HepG2 (cell line): ENCODE results near the gene TMEM107. TPM values are rescaled to one million over a fixed set of nuclear protein-coding genes. Genes with fewer than 3 reads are reported as not detected.

Source experiments
- DNMT3B ChIP-seq: conservative IDR thresholded peaks from 2 replicates; pipeline ENCODE4 v1.6.1; 2016; ENCODE audit warnings: missing biosample characterization, control low read depth
- HNF4G ChIP-seq, 2 experiments: sonication (generic) in 1 of 2; formaldehyde crosslinking in 1 of 2; IDR thresholded peaks; 2 replicates each; pipeline versions ENCODE4 v1.4.0 to v1.6.1; 2011 to 2020; ENCODE audit warnings: borderline replicate concordance in 2 of 2, low read depth in 2 of 2, mild to moderate bottlenecking in 2 of 2, low read length in 1 of 2, missing genetic modification reagents in 1 of 2, moderate library complexity in 1 of 2
- HOXD1 ChIP-seq: sonication (generic); formaldehyde crosslinking; IDR thresholded peaks from 2 replicates; pipeline ENCODE4 v1.5.0; 2020; ENCODE audit warnings: missing genetic modification reagents
- KLF6 ChIP-seq: IDR thresholded peaks from 2 replicates; pipeline ENCODE4 v1.8.0; 2016; ENCODE audit warnings: missing biosample characterization, missing genetic modification reagents
- NR2F6 ChIP-seq, 2 experiments: IDR thresholded peaks; 2 replicates each; pipeline ENCODE4 v1.6.1; 2016; ENCODE audit warnings: antibody characterized with exemption in 1 of 2, mild to moderate bottlenecking in 1 of 2
- YEATS4 ChIP-seq: sonication (generic); formaldehyde crosslinking; IDR thresholded peaks from 2 replicates; pipeline ENCODE4 v1.4.0; 2020; ENCODE audit warnings: missing genetic modification reagents, borderline replicate concordance
- ZNF660 ChIP-seq: sonication (generic); formaldehyde crosslinking; IDR thresholded peaks from 2 replicates; pipeline ENCODE4 v1.5.1; 2020; ENCODE audit warnings: mild to moderate bottlenecking, low read depth, missing genetic modification reagents, borderline replicate concordance
- ZNF724P ChIP-seq: sonication (generic); formaldehyde crosslinking; IDR thresholded peaks from 2 replicates; pipeline ENCODE4 v1.8.0; 2022; ENCODE audit warnings: missing genetic modification reagents, borderline replicate concordance
- polyA plus RNA-seq, 8 experiments: library from polyadenylated mRNA; depleted of rRNA in 3 of 8; stranded (reverse) in 7 of 8; unstranded in 1 of 8; fragments of >200 nt; fragmentation: Illumina TruSeq in 4 of 8; extraction: Trizol in 4 of 8; gene quantifications; 2 replicates each; pipeline versions ENCODE4 v1.2.1 to v1.2.3, GENCODE V29; 2011 to 2016; ENCODE audit warnings: low read depth in 4 of 8, missing spikeins in 1 of 8, mixed read lengths in 1 of 8; ENCODE audit not compliant: insufficient read depth in 1 of 8
- total RNA-seq, 5 experiments: library from RNA; depleted of rRNA; stranded (reverse); fragments of >200 nt; fragmentation: Illumina TruSeq; extraction: Trizol; gene quantifications; 2 replicates each; pipeline ENCODE4 v1.2.3, GENCODE V29; 2016; ENCODE audit warnings: low read depth in 1 of 5
- TF ChIP-seq, protein P1 (sequence below): sonication (generic); formaldehyde crosslinking; IDR thresholded peaks from 2 replicates; pipeline ENCODE4 v1.9.0; 2022; ENCODE audit warnings: low read depth, missing genetic modification reagents
- TF ChIP-seq, protein P2 (sequence below): sonication (generic); formaldehyde crosslinking; IDR thresholded peaks from 2 replicates; pipeline ENCODE4 v1.8.1; 2022; ENCODE audit warnings: mild to moderate bottlenecking, missing genetic modification reagents
- TF ChIP-seq, protein P3 (sequence below): sonication (generic); formaldehyde crosslinking; IDR thresholded peaks from 2 replicates; pipeline ENCODE4 v1.4.0; 2020; ENCODE audit warnings: missing genetic modification reagents
- TF ChIP-seq, protein P4 (sequence below), 2 experiments: sonication (generic) in 1 of 2; formaldehyde crosslinking in 1 of 2; IDR thresholded peaks; 2 replicates each; pipeline versions ENCODE4 v1.4.0 to v1.6.1; 2018 to 2020; ENCODE audit warnings: missing genetic modification reagents in 2 of 2, borderline replicate concordance in 1 of 2, low read depth in 1 of 2, mild to moderate bottlenecking in 1 of 2, missing biosample characterization in 1 of 2
- TF ChIP-seq, protein P5 (sequence below): sonication (generic); formaldehyde crosslinking; IDR thresholded peaks from 2 replicates; pipeline ENCODE4 v1.4.0; 2020; ENCODE audit warnings: missing genetic modification reagents, borderline replicate concordance
- TF ChIP-seq, protein P6 (sequence below): sonication (generic); formaldehyde crosslinking; IDR thresholded peaks from 2 replicates; pipeline ENCODE4 v1.4.0; 2020; ENCODE audit warnings: mild to moderate bottlenecking, missing genetic modification reagents

Gene TMEM107
- total and polyA plus RNA-seq, 2 of the 13 experiments (the other 11 are each of a cell fraction or from before 2014, with no cell fraction given), result 7.2 to 15.3 TPM

DNA sequence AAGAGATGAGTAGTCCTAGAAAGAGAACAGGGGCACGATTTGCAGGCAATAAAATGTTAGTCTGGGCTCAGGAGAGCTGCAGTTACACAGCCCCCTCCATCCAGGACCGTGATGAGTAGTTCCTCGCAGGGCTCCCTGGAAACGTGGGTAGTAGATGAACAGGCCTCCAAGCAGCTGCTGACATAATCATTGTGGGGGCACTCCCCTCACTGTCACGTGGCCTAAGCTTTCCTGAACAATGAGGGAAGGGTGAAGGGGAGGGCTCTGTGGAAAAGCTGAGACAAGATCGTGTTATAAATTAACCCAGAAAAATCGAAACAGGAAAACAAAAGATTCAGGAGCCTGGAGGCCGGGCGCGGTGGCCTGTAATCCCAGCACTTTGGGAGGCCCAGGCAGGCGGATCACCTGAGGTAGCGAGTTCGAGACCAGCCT lies 22.6 kb downstream of the TMEM107 start (continued):
- TF ChIP-seq ZNF660 (CRISPR knock-in tag) (no peak), HNF4G (IDR thresholded peaks at IDR 0.05; ENCODE audit: borderline replicate concordance, low read depth, low read length) (no peak), HNF4G (CRISPR knock-in tag; IDR thresholded peaks at IDR 0.05; ENCODE audit: borderline replicate concordance, low read depth) (no peak), NR2F6 (IDR thresholded peaks at IDR 0.05) (no peak), NR2F6 (CRISPR knock-in tag; IDR thresholded peaks at IDR 0.05) (peak; percentile 24; the same call in 1 of the 2 replicates), ZNF724P (CRISPR knock-in tag) (no peak), YEATS4 (no peak), DNMT3B (no peak), KLF6 (CRISPR knock-in tag) (no peak), HOXD1 (CRISPR knock-in tag) (no peak)
- TF ChIP-seq, protein P1, sequence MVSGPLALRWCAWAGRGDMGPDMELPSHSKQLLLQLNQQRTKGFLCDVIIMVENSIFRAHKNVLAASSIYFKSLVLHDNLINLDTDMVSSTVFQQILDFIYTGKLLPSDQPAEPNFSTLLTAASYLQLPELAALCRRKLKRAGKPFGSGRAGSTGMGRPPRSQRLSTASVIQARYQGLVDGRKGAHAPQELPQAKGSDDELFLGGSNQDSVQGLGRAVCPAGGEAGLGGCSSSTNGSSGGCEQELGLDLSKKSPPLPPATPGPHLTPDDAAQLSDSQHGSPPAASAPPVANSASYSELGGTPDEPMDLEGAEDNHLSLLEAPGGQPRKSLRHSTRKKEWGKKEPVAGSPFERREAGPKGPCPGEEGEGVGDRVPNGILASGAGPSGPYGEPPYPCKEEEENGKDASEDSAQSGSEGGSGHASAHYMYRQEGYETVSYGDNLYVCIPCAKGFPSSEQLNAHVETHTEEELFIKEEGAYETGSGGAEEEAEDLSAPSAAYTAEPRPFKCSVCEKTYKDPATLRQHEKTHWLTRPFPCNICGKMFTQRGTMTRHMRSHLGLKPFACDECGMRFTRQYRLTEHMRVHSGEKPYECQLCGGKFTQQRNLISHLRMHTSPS (CRISPR knock-in tag), result no peak
- TF ChIP-seq, protein P2, sequence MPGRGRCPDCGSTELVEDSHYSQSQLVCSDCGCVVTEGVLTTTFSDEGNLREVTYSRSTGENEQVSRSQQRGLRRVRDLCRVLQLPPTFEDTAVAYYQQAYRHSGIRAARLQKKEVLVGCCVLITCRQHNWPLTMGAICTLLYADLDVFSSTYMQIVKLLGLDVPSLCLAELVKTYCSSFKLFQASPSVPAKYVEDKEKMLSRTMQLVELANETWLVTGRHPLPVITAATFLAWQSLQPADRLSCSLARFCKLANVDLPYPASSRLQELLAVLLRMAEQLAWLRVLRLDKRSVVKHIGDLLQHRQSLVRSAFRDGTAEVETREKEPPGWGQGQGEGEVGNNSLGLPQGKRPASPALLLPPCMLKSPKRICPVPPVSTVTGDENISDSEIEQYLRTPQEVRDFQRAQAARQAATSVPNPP, result no peak
- TF ChIP-seq, protein P3, sequence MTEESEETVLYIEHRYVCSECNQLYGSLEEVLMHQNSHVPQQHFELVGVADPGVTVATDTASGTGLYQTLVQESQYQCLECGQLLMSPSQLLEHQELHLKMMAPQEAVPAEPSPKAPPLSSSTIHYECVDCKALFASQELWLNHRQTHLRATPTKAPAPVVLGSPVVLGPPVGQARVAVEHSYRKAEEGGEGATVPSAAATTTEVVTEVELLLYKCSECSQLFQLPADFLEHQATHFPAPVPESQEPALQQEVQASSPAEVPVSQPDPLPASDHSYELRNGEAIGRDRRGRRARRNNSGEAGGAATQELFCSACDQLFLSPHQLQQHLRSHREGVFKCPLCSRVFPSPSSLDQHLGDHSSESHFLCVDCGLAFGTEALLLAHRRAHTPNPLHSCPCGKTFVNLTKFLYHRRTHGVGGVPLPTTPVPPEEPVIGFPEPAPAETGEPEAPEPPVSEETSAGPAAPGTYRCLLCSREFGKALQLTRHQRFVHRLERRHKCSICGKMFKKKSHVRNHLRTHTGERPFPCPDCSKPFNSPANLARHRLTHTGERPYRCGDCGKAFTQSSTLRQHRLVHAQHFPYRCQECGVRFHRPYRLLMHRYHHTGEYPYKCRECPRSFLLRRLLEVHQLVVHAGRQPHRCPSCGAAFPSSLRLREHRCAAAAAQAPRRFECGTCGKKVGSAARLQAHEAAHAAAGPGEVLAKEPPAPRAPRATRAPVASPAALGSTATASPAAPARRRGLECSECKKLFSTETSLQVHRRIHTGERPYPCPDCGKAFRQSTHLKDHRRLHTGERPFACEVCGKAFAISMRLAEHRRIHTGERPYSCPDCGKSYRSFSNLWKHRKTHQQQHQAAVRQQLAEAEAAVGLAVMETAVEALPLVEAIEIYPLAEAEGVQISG (CRISPR knock-in tag), result no peak
- TF ChIP-seq, protein P4, sequence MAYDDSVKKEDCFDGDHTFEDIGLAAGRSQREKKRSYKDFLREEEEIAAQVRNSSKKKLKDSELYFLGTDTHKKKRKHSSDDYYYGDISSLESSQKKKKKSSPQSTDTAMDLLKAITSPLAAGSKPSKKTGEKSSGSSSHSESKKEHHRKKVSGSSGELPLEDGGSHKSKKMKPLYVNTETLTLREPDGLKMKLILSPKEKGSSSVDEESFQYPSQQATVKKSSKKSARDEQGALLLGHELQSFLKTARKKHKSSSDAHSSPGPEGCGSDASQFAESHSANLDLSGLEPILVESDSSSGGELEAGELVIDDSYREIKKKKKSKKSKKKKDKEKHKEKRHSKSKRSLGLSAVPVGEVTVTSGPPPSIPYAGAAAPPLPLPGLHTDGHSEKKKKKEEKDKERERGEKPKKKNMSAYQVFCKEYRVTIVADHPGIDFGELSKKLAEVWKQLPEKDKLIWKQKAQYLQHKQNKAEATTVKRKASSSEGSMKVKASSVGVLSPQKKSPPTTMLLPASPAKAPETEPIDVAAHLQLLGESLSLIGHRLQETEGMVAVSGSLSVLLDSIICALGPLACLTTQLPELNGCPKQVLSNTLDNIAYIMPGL (CRISPR knock-in tag; IDR thresholded peaks at IDR 0.05; ENCODE audit: borderline replicate concordance in 1 of 2, low read depth in 1 of 2), result peak; percentile 66 to 72; a peak in 3 of 4 replicates
- TF ChIP-seq, protein P5, sequence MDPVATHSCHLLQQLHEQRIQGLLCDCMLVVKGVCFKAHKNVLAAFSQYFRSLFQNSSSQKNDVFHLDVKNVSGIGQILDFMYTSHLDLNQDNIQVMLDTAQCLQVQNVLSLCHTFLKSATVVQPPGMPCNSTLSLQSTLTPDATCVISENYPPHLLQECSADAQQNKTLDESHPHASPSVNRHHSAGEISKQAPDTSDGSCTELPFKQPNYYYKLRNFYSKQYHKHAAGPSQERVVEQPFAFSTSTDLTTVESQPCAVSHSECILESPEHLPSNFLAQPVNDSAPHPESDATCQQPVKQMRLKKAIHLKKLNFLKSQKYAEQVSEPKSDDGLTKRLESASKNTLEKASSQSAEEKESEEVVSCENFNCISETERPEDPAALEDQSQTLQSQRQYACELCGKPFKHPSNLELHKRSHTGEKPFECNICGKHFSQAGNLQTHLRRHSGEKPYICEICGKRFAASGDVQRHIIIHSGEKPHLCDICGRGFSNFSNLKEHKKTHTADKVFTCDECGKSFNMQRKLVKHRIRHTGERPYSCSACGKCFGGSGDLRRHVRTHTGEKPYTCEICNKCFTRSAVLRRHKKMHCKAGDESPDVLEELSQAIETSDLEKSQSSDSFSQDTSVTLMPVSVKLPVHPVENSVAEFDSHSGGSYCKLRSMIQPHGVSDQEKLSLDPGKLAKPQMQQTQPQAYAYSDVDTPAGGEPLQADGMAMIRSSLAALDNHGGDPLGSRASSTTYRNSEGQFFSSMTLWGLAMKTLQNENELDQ (CRISPR knock-in tag), result no peak
- TF ChIP-seq, protein P6, sequence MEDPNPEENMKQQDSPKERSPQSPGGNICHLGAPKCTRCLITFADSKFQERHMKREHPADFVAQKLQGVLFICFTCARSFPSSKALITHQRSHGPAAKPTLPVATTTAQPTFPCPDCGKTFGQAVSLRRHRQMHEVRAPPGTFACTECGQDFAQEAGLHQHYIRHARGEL (CRISPR knock-in tag), result no peak
